Forelimb muscle (tissue), 1 donor: ENCODE measurements around the gene THOP1. TPM values are rescaled to one million over a fixed set of nuclear protein-coding genes. Genes with fewer than 3 reads are reported as not detected.
A peak's percentile ranks its signal among the peaks of the same experiment; 100 is the strongest.
"Not testable (repeated sequence)": the region's sequence is repeated elsewhere in the genome, so short reads cannot be mapped to it uniquely, and the experiment has no call there.

Experiments
- DNase-seq: peaks from one replicate; pipeline ENCODE4 v3.0.0-alpha.2; 2013; ENCODE audit warnings: low read depth
- polyA plus RNA-seq: library from polyadenylated mRNA; unstranded; fragments of 120-200 nt; gene quantifications from one replicate; pipeline ENCODE4 v1.2.1, GENCODE V29; 2013; ENCODE audit not compliant: insufficient read length

Gene THOP1
- polyA plus RNA-seq, 1 donor: 44.7 TPM

DNA sequence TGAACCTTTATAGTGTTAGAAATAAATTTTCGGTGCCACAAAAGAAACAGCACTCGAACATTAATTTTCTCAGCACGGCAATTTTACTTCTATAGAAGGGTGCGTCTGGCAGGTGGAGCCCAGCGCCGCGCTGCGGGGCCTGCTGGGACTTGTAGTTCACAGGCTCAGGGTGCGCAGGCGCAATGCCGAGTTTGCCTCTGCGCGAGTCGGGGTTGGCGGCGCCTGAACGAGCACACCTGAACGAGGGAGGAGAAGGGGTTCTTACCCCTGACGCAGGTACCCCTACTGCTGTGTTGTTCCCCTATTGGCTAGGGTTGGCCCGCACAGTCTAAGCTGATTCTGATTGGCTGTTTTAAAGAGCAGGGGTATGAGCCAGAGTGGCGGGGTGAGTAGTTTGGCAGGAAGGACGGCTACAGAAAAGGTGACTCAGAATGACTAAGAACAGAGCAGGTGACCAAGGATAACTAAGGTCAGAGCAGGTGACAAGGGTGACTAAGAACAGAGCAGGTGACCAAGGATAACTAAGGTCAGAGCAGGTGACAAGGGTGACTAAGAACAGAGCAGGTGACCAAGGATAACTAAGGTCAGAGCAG is 32.0 kb downstream of the THOP1 start:
- not testable (repeated sequence) for DNase-seq

DNA sequence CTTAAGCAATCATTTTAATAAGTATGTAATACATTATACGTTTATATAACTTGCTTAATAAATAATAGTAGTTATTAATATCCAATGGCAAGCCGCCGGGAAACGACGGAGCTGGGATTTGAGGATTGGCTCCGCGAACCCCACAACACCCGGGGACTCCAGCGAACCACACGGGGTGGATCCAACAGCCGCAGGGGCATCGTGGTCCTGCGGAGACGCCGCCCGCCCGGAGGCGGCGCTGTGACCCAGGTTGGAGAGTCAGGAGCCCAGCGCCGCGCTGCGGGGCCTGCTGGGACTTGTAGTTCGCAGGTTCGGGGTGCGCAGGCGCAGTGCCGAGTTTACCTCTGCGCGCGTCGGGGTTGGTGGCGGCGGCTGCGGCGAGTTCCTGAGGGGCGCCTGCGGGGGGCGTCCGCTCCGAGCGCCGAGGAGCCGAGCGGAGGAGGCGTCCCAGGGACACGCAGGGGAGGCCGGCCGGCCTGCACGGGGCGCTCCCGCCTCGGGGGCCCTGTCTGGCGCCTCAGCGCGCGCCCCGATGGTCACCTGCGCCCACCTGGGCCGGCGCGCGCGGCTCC is 34.3 kb downstream of the THOP1 start, which contains the start of gene ZNF554:
Gene ZNF554, plus strand, starts transcription at position 329 of the 572 bp plus-strand sequence. Its CDS starts 204 bp downstream, at position 533.
- peak; percentile 93 for DNase-seq

- DNase-seq: no peak
Observed at GRCh38 chr19:2820112-2820702, 34.9 kb downstream of the THOP1 start.

- DNase-seq: no peak
Observed at GRCh38 chr19:2822846-2823245, 37.5 kb downstream of the THOP1 start.

DNA sequence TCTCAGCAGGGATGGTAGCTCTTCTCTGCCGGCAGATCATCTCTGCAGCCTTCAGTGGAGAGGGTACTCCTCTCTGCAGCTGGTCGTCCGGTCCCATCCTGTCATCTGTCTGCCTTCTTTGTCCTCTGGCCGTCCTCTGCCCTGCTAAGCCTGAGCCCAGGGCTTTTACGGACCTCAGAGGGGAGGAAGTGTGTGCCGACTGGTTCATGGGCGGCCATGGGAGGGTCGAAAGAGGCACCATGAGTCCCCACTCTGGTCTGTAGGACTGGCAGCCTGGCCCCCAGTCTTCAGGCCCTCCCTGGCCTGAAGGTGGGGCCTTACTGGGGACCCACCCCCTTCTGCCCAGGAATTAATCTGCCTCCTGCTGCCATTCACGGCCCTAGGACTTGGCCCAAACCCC is 38.3 kb downstream of the THOP1 start:
- DNase-seq: no peak

DNA sequence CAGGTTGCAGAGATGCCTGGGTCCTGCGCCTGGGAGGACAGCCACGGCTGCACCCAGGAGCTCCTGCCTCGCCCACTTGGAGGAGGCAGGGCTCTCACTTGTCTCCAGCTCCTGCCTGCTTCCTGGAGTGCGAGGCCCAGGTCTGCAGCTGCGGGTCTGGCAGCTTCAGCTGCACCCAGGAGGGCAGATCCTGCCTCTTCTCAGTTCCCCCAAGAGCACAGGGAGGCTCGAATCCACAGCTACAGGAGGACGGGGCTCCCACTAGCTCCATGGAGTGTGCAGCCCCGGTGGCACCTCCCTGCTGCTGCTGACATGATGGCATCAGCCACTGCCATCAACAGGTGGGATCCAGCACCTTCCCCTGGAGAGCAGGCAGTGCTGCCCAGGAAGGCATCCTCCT is 38.8 kb downstream of the THOP1 start:
- no peak for DNase-seq

DNA sequence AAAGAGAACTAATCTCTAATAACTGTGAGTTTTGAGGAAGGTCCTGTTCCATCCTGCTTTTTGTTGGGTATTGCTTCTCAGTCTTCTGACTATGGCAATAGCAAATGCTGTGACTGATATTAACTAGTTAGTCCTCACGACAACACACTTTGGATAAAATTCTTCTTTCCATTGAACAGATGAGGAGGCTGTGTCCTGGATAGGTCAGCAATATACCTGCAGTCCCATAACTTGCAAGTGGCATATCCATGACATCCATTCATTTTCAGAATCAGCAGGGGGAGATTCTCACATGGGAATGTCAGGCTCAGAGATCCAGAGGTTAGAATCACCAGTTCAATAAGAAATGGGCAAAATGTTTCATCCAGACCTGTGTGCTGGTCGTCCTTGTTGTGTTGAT is 41.7 kb downstream of the THOP1 start:
- no peak for DNase-seq

DNA sequence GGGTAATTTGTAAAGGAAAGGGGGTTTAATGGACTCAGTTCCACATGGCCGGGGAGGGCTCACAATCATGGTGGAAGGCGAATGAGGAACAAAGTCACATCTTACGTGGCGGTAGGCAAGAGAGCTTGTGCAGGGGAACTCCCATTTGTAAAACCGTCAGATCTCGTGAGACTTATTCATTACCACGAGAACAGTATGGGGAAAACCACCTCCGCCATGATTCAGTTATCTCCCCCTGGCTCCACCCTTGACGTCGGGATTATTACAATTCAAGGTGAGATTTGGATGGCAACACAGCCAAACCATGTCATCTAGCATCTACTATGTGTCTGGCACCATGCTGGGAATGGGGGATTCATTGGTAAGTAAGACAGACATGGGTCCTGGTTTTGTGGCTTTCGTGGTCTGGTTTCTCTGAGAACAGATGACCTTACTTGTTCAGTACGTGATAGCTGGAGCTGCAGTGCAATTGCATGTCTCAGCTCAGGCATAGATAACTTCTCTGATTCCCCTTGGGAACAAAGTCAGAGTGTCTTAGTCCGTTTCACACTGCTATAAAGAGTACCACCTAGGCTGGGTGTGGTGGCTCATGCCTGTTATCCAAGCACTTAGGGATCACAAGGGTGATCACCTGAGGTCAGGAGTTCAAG is 42.7 kb downstream of the THOP1 start:
- DNase-seq: no peak

- DNase-seq: no peak
Observed at GRCh38 chr19:2834294-2834871, 49.1 kb downstream of the THOP1 start.

DNA sequence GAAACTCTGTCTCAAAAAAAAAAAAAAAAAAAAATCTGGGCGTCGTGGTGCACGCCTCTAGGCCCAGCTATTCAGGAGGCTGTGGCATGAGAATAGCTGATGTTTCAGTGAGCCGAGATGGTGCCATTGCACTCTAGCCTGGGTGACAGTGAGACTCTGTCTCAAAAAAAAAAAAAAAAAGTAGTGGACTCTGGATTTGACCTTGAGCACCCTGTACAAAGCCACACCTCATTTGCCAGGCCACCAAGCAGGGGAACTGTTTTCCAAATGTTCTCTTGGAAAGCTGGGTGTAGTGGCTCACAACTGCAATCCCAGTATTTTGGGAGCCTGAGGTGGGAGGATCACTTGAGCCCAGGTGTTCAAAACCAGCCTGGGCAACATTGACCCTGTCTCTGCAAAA is 52.1 kb downstream of the THOP1 start:
- no peak for DNase-seq

GRCh38 chr19:2840794-2841791 is 55.8 kb downstream of the THOP1 start, which contains the start of gene ZNF555:
Gene ZNF555, plus strand, starts transcription at chr19:2841475. Its CDS starts 98 bp downstream, at chr19:2841573.
- DNase-seq: peak; percentile 96

GRCh38 chr19:2841855-2842574 is 56.7 kb downstream of the THOP1 start:
- no peak for DNase-seq

- DNase-seq: no peak
Observed at GRCh38 chr19:2845107-2845506, 59.8 kb downstream of the THOP1 start.

GRCh38 chr19:2846180-2846894 is 61.0 kb downstream of the THOP1 start:
- no peak for DNase-seq

GRCh38 chr19:2847507-2847906 is 62.2 kb downstream of the THOP1 start:
- DNase-seq: no peak

DNA sequence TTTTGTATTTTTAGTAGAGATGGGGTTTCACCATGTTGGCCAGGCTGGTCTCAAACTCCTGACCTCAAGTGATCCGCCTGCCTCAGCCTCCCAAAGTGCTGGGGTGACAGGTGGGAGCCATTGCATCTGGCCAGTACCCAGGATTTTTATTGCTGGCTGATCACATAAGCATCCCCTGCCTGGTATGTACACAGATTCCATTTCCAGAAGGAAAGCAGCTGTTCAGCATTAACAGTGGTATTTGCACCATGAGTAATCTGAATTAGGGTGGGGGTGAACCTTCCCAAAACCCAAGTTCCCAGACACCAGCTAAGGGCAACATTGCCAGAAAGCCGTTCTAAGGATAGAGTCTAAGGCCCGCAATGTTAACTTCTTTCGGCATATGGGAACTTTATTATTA is 63.3 kb downstream of the THOP1 start:
- no peak for DNase-seq

DNA sequence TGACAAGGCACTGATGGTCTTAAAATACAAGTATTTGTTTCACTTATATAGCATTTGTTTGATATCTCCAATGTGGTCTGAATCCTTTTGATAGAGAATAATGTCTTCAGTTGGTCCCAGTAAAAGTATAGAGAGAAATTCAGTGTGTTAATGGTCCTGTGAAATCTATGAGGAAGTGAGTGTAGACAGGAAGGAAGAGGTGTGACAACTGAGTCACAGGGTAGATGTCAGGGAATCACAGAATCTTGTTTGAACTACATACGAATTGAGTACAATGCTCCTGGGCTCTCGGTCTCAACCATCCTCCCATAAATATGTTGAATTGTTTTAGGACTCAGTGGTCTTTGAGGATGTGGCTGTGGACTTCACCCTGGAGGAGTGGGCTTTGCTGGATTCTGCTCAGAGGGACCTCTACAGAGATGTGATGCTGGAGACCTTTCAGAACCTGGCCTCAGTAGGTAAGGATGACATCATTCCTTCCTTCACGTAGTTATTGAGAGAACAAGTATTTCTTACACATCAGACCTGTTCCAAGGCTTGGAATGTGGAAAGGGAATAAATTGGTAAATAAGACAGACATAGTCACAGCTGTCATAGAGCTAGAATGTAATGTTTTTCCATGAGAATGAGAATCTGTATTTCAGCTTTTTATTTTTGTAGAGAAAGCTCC is 65.1 kb downstream of the THOP1 start:
- no peak for DNase-seq

- no peak for DNase-seq
Observed at GRCh38 chr19:2852598-2852997, 67.3 kb downstream of the THOP1 start.

DNA sequence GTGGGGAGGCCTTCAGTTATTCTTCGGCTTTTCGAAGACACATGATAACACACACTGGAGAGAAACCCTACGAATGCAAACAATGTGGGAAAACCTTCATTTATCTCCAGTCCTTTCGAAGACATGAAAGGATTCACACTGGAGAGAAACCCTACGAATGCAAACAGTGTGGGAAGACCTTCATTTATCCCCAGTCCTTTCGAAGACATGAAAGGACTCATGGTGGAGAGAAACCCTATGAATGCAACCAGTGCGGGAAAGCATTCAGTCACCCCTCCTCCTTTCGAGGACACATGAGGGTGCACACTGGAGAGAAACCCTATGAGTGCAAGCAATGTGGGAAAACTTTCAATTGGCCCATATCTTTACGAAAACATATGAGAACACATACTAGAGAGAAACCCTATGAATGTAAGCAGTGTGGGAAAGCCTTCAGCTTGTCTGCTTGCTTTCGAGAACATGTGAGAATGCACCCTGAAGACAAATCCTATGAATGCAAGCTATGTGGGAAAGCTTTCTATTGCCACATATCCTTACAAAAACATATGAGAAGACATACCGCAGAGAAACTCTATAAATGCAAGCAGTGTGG is 67.8 kb downstream of the THOP1 start:
- DNase-seq: no peak
